NCI-H1092 (cell line): ENCODE results near the gene KATNIP.
"Not testable (repeated sequence)": the region's sequence is repeated elsewhere in the genome, so short reads cannot be mapped to it uniquely, and the experiment has no call there.

Experiments used
- DNase-seq: peaks from one replicate; lab custom pipeline; 2025; lab: John Stamatoyannopoulos, UW

Gene KATNIP

DNA sequence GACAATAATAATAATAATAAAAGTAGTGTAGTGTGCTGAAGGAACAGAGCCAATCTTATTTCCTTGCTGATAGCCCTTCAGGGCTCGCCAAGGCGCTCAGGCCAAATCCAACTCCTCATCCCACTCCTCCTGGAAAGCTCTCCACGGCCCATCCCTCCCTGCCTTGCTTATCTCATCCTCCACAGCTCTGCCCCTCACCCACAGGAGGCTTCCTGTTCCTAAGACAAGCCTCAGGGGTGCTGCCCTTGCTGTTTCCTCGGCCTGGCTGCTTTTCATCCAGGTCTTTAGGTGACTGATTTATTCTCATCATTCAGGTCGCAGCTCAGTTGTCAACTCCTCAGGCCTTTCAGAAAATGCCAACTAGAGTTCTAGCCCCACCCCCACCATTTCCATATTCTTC lies 11.4 kb upstream of the KATNIP start:
- no peak for DNase-seq

DNA sequence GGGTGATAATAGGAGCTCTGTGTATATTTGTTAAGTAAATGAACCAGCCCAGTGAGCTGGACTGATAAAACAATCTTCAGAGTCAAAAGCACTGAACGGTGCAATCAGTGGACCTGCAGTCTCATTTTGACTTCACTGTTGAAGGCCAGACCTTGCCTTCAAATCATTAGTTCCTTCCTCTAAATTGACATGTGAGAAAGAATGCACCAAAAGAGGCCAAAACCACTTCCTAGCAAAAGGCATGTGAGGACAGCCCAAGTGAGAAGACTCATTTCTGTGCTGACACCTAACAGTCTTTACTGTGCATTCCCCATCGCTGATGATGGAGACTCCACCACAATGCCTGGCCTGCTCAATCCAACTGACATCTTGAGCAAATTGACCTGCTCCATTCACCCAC lies 10.8 kb upstream of the KATNIP start:
- DNase-seq: no peak

DNA sequence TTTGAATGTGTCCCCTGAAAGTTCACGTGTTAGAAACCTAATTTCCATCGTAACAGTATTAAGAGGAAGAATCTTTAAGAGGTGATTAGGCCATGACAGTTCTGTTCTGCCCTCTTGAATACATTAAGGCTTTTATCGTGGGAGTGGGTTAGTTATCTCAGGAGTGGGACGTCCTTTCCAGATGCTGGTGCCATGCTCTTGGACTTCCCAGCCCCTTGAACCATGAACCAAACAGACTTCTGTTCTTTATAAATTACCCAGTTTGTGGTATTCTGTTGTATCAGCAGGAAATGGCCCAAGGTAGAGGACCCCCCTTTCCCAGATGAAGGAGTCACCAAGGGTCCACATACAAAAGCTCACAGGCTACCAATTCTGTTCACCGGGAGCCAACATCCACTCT lies 10.3 kb upstream of the KATNIP start:
- no peak for DNase-seq

DNA sequence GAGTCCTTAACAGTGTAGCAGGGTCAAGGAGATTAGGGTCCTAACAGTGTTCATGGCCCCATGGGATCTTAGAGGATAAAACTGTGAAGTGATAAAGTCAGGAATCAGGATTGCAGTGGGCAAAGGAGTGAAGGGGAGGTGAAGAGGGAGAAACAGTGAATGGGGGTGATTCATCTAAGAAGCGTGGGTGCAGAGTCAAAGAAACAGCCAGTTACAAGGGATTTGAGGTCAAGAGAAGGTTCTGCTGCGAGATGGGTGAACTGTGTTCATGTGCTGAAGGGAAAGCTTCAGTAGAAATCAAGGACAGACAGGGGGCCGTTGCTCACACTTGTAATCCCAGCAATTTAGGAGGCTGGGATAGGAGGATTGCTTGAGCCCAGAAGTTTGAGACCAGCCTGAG lies 6.1 kb upstream of the KATNIP start:
- DNase-seq: no peak

DNA sequence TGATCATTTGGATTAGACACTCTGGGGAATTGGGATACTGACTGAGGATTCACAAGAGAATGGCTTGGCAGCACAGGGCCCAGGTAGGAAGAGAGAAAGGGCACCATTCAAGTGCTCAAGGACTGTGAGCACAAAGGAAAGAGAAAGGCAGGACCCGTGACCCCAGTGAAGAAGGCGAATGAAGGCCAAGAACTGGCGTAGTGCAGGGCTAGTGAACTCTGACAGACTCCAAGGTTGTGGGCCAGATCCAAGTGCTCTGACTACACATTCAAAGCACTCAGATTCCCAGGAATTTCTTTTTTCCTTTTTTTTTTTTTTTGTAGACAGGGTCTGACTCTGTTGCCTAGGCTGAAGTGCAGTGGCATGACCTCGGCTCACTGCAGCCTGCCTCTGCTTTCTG lies 5.3 kb upstream of the KATNIP start:
- DNase-seq: no peak

DNA sequence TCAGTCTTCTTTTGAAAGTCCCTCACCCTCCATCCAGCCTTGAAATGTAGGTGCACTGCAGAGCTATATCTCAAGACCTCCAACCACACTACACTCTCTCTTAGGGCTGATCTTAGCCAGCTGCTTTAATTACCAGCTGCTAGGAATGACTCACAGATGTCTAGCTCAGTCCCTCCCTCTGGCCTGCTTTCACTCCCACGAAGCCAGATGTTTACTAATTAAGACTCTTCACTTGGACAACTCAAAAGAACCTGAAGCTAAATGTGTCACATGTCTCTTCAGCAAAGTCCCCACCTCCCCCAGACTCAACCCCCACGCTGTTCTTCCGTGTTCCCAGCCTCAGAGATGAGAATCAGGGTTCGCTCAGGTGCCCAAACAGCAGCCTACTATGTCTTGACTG lies 2.8 kb upstream of the KATNIP start:
- no peak for DNase-seq

DNA sequence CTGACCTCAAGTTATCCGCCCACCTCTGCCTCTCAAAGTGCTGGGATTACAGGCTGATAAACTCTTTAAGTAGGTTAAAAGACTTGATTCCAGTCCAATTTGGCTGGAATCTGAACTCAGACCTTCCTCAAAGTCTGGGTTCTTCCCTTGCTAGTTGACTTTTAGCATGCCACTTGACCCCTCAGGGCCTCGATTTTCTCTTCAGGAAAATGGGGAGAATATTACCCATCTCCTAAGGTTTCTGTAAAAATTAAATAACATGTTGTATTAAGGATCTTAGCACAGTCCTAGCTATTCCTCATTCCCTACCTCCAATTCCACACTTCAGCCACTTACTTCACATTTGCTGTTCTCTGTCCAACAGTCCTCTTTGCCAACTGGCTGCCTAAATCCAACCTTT lies 2.1 kb upstream of the KATNIP start:
- no peak for DNase-seq

DNA sequence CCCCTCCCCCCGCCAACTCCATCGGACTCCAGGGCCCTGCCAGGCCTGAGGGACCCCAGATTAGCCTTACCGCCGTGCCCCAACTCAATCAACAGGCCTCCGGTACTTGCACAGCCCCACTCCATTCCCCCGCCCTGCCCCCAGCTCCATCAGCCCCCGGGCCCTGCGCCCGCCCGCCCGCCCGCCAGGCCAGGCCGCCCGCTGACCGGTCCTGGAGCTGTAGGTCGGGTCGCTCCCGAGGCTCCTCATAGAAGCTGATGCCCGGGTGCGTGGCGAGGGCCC lies 539 bp upstream of the KATNIP start:
- DNase-seq: no peak

DNA sequence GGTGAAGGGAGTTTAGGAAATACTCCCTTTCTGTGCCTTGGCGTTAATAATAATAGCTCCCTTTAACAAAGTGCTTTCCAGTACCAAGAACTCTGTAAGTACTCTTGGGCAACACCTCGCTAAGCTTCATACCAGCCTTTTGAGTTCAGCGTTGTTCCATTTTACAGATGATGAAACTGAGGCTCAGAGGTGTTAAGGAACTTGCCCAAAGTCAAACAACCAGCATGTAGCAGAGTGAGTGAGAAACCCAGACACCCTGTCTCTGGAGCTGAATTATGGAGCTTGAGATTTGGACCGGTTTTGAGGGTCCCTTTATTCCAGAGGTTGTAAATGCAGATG lies 607 bp downstream of the KATNIP start:
- no peak for DNase-seq

DNA sequence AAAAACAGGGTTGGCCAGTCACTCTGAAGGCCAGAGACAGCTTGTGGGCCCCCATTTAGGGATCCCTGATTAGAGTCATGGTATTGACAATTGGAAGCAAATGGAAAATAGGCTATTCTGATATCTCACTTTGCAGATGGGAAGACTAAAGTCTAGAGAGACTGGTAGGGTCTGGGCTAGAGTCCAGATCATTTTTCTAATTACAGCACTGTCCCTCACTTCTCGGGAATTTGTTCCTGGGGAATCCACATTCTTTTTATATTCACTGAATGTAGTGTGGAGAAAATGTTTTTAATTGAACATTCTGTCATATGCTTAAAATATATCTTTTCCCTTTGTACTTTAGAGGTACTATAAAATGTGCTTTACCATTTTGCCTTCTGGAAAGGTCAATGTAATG lies 1.1 kb downstream of the KATNIP start:
- DNase-seq: no peak

DNA sequence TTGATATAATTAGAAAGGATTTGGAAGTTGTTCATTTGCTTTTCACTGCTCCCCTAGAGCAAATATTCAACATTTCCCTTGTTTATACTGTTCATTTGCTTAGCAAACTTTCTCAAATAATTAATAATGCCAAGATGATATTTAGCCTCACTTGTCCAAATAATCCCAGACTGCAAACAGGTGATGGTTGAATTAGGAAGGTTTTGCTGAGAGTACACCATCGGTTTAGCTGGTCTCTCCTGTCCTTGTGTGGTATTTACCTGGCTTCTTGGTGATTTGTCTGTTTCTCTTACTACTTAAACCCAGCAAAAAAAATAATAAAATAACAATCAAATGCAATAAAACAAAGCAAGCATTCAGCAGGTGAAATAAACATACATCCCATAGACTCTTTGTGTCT lies 6.5 kb downstream of the KATNIP start:
- no peak for DNase-seq

DNA sequence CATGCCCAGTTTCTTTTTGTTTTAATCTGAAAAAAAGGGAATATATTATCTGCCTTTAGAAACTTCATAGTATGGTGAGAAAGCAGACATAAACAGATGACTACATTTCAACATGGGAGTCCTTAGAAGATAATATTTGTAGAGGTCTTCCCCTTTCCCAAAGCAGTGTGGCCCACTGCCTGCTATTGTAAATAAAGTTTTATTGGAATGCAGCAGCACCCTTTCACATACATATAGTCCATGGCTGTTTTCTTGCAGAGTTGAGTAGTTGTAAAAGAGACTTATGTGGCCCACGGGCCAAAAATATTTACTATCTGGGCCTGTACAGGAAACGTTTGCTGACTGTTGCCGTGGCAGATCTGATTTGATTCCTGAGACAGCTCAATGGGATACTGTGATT lies 8.5 kb downstream of the KATNIP start:
- no peak for DNase-seq

DNA sequence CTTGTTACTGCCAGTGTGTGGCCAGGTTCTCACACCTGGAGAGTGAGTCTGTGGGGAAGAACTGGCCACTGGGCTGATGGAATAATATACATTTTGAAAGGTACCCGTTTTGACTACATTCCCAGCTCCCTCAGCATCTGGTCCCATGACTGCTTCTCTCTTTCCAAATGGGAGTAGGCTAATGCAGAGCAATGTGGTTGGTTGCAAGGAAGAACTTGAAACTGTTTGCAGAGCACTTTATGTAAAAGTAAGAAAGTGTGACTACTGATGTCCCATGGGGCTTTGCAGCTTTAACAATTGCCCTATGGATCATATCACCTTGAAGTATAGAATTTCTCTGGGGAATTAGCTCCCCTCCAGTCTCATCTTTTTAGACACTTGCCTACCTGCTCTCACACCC lies 9.0 kb downstream of the KATNIP start:
- DNase-seq: no peak

DNA sequence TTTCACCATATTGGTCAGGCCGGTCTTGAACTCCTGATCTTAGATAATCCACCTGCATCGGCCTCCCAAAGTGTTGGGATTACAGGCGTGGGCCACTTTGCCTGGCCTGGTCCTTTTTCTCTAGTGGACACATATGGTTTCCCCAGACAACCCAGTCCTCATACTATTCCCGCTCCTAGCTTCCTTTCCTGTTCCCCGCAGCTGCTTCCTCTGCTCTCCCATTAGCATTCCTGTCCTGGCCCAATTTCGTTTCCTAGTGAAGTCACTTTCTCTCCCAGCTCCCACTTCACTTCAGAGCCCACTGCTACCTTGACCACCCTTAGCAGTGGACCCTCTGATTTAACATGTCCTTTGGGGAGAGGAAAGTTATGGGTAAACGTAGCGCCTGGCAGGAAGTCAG lies 11.3 kb downstream of the KATNIP start:
- DNase-seq: no peak

DNA sequence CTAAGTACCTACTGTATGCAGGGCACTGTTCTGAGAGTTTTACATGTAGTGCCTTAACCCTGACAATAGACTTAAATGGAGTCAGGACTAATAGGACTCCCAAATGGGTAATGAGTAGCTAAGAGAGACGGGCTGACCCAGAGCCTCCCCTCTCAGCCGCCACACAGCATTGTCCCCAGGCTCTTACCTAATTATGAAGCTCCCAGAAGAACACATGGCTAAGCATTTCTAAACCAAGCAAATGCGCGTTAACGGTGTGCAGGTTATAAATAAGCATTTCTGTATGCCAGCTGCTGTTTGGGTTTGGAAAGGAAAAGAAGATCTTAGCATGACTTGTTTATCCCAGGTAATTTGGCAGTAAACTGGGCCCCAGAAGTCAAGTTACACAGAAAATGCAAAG lies 14.3 kb downstream of the KATNIP start:
- DNase-seq: no peak

DNA sequence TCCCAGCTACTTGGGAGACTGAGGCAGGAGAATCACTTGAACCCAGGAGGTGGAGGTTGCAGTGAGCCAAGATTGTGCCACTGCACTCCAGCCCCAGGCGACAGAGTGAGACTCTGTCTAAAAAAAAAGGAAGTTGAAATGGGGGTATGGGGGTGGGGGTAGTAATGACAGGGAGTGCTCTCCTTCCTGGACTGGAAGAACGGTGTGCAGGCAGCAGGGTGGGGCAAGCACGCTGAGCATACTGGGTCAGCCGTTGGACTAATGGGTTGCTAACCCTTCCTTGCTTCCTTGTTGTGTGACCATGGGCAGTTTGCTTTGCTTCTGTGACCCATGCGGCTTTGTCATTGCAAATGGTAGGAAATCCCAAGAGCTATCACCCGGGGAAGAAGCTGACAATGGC lies 16.5 kb downstream of the KATNIP start:
- no peak for DNase-seq

DNA sequence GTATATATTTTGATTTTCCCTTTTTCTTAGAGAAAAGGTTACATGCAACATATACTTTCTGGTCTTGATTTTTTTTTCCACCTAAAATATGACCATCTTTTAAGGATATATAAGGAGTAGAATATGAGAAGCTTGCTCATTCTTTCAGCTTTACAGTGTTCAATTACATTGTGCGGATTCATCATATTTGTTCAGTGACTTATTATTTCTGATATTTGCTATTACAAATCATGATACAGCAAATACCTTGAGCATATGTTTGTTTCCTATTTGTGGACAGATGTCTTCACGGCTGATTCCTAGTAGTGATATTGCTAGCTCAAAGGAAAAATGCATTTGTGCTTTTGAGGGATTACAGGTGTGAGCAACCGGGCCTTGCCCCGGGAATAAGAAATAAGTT lies 18.1 kb downstream of the KATNIP start:
- no peak for DNase-seq

DNA sequence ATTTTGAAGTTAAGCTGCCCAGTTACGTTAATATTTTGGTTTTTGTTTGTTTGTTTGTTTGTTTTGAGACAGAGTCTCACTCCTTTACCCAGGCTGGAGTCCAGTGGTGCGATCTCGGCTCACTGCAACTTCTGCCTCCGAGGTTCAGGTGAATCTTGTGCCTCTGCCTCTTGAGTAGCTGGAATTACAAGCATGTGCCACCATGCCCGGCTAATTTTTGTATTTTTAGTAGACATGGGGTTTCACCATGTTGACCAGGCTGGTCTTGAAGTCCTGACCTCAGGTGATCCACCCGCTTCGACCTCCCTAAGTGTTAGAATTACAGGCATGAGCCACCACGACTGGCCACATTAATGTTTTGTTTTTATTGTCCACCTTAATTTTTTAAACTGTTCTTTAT lies 21.0 kb downstream of the KATNIP start:
- DNase-seq: not testable (repeated sequence)

DNA sequence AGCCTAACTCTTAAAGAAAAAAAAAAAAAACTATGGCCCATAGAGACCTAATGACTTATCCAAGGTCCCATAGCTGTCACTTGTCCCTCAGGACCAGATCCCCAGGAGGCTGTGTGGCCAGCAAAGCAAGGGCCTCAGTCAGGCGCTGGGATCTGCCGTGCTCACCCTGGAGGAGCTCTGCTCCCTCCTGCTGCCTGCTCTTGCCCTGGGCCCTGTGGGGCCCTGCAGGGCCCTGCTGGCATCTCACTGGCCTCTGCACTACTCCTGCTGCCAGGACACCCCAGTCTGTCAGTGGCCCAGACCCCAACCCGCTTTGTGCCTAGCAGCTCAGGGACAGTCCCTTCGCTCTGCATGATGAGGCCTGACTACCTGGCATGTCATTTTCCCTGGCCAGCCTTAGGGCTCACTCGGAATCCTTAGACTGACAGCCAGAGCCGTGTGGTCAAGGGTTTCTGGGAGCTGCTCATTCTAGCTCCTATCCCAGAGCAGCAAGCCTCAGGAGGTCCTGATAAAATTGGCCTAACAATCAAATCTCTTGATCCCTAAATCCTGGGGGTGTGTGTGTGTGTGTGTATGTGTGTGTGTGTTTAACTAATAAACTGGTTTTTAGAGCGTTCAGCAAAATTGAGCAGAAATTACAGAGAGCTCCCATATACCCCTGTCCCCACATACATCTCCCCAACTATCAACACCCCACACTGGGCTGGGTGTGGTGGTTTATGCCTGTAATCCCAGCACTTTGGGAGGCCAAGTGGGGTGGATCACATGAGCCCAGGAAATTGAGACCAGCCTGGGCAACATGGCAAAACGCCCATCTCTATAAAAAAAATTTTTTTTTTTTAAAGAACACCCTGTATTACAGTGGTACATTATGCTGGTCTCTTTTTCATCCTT lies 21.7 kb downstream of the KATNIP start:
- no peak for DNase-seq

DNA sequence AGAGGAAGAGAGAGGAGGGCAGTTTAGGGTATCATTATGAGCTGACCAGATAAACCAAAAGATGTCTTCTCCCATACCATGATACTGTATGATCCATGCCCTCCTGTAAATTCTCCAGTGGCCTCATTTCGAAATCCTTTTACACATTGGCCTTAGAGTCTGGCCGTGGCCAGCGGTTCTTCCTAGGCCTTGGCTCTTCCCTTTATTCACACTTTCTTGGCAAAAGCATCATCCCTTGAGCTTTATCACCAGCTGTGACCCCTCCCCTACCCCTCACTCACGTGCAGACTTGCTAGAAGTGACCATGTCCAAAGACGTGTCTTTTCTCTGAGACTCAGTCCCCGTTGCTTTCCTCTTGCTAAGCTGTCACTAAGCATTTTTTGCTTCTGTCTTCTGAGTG lies 22.8 kb downstream of the KATNIP start:
- no peak for DNase-seq

DNA sequence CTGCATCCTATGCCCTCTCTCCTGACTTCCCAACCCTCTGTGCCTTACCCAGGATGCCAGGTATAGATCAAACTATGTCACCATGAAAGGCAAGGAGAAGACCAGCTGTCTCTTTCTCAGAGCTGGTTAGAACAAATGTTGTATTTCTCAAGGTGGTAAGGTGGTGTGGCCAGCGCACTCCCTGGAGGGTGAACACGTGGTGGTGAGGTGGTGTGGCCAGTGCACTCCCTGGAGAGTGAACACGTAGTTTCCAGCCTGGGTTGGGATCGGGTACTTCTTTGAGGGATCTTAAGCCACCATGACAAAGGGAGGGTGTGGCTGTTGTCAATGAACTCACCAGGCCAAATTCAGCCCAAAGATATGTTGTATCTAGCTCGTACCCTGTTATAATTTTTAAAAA lies 26.8 kb downstream of the KATNIP start:
- DNase-seq: no peak

DNA sequence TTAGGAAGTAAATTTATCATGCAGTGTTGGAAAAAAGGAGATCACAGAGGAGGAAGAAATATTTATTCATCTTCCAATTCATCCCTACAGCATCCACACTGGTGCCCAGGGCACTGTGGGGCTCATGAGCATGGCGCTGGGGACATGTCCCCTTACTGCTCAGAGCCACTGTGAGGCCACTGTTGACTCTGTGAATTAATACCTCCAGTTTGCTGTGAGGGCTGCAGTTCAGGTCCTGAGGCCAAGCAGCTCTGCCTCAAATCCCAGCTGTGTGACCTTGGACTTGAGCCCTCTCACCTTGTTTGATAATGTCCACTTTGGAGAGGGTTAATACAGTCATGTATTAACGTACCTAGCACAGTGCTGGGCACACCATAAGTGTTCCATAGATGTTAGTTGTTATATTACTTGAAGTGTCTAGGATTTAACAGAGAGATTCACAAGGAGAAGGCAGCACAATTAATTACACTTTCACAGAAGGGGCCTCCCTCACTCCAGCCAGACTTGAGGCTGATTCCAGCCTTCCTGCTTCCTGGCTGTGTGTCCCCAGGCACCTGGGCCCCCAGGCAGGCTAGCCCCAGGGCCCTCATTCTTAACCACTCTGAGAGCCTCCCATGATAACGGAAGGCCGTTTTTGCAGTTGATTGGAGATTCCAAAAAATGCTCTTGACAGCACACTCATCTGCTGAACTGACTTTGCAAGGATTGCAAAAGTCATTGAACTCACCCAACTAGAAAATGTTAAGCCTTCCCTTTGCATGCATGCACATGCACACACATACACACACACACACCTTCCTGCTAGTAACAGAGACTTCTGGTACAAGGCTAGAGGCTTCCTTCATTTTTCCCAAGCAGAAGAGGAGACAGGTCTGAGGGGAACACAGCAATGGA lies 29.4 kb downstream of the KATNIP start:
- DNase-seq: no peak

DNA sequence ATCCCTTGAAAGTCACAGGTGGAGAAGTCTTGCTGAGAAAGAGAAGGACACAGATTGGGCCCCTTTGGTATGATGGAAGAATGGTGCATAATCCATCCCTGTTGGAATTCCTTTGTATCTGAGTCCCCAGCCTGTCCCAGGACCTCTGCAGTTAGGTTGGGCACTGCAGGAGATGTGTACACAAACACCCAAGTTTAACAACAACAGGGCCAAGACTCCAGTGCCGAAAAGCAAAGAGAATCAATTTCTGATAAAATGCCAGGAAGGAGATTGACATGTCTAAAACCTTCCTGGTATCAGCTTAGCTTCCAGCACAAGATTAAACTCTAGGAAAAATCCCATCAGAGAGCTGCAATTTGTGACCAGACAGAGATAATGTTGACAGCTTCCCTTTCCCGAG lies 32.9 kb downstream of the KATNIP start:
- DNase-seq: no peak

DNA sequence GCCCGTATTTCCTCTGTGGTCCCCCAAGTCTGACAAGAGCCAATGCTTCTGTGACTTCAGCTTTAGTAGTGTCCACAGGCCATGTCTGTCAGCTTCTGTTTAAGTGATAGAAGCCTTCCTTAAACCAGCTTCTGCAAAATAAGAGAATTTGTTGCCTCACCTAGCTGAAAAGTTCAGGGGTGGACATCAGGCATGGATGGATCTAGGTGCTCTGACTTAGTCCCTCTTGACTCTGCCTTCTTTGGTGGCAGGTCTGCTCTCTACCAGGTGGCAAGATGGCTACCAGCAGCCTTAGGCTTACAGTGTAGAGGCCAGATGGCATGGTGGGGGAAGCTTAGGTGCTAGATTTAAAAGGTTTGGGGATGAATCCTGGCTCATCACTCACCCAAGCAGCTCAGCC lies 33.7 kb downstream of the KATNIP start:
- DNase-seq: no peak
